ENCODE results near the gene GBX1.

The GBX1 gene

GRCh38 chr7:151186640-151187408 lies 19.3 kb upstream of the GBX1 start, which contains the start of gene ASB10:
Gene ASB10, minus strand, starts transcription at chr7:151187250. Its CDS starts 120 bp downstream, at chr7:151187130.
- H3K9me3 ChIP-seq (ENCODE audit: severe bottlenecking) = no peaks in the 10 kb centered on the region
- DNase-seq (ENCODE audit: low spot score) = no peak
- no peaks in the 10 kb centered on the region for H3K36me3 ChIP-seq (ENCODE audit: low read depth)
- TF ChIP-seq CTCF (IDR thresholded peaks at IDR 0.05; ENCODE audit: poor library complexity, severe bottlenecking) = no peak
- H3K4me1 ChIP-seq (ENCODE audit: insufficient read depth, poor library complexity, severe bottlenecking) = no peaks in the 10 kb centered on the region
- ATAC-seq (ENCODE audit: low read depth) = no peak
- no peak within 1 kb of the TSS for H3K27ac ChIP-seq (ENCODE audit: poor library complexity, severe bottlenecking)
- H3K4me3 ChIP-seq (ENCODE audit: severe bottlenecking) = no peak within 1 kb of the TSS
- H3K27me3 ChIP-seq (ENCODE audit: insufficient read depth, poor library complexity, severe bottlenecking) = peaks cover 15% of the 10 kb centered on the region

GRCh38 chr7:151185762-151186639 lies 18.5 kb upstream of the GBX1 start:
- no peak overlapping the region for H3K4me3 ChIP-seq (ENCODE audit: severe bottlenecking)
- ATAC-seq (ENCODE audit: low read depth) (no peak), DNase-seq (ENCODE audit: low spot score) (no peak)
- no peaks in the 10 kb centered on the region for H3K4me1 ChIP-seq (ENCODE audit: insufficient read depth, poor library complexity, severe bottlenecking)
- no peak overlapping the region for H3K27ac ChIP-seq (ENCODE audit: poor library complexity, severe bottlenecking)
- no peaks in the 10 kb centered on the region for H3K9me3 ChIP-seq (ENCODE audit: severe bottlenecking)
- no peaks in the 10 kb centered on the region for H3K36me3 ChIP-seq (ENCODE audit: low read depth)
- H3K27me3 ChIP-seq (ENCODE audit: insufficient read depth, poor library complexity, severe bottlenecking) = peaks cover 15% of the 10 kb centered on the region
- TF ChIP-seq CTCF (IDR thresholded peaks at IDR 0.05; ENCODE audit: poor library complexity, severe bottlenecking) = no peak

- TF ChIP-seq CTCF (IDR thresholded peaks at IDR 0.05; ENCODE audit: poor library complexity, severe bottlenecking) = no peak
- Histone ChIP-seq H3K36me3 (ENCODE audit: low read depth) (no peaks in the 10 kb centered on the region), H3K27me3 (ENCODE audit: insufficient read depth, poor library complexity, severe bottlenecking) (no peaks in the 10 kb centered on the region), H3K4me1 (ENCODE audit: insufficient read depth, poor library complexity, severe bottlenecking) (no peaks in the 10 kb centered on the region), H3K4me3 (ENCODE audit: severe bottlenecking) (no peak overlapping the region), H3K27ac (ENCODE audit: poor library complexity, severe bottlenecking) (no peak overlapping the region), H3K9me3 (ENCODE audit: severe bottlenecking) (no peaks in the 10 kb centered on the region)
- DNase-seq (ENCODE audit: low spot score) (no peak), ATAC-seq (ENCODE audit: low read depth) (no peak)
These were observed 13.5 kb upstream of the GBX1 start for GRCh38 chr7:151181011-151181431.

- no peaks in the 10 kb centered on the region for H3K9me3 ChIP-seq (ENCODE audit: severe bottlenecking)
- H3K27ac ChIP-seq (ENCODE audit: poor library complexity, severe bottlenecking) = no peak overlapping the region
- DNase-seq (ENCODE audit: low spot score) (no peak), ATAC-seq (ENCODE audit: low read depth) (no peak)
- H3K4me3 ChIP-seq (ENCODE audit: severe bottlenecking) = no peak overlapping the region
- no peaks in the 10 kb centered on the region for H3K36me3 ChIP-seq (ENCODE audit: low read depth)
- H3K4me1 ChIP-seq (ENCODE audit: insufficient read depth, poor library complexity, severe bottlenecking) = no peaks in the 10 kb centered on the region
- H3K27me3 ChIP-seq (ENCODE audit: insufficient read depth, poor library complexity, severe bottlenecking) = no peaks in the 10 kb centered on the region
- no peak for TF ChIP-seq CTCF (IDR thresholded peaks at IDR 0.05; ENCODE audit: poor library complexity, severe bottlenecking)
These were observed 12.5 kb upstream of the GBX1 start for GRCh38 chr7:151179946-151180345.
